SK-N-SH (cell line): ENCODE measurements around the gene BRSK1.

Source experiments
- EP300 ChIP-seq, 2 experiments: IDR thresholded peaks; 2 replicates each; pipeline versions ENCODE4 v1.4.0 to v1.6.1; 2012; ENCODE audit warnings: borderline replicate concordance in 1 of 2, low read depth in 1 of 2, low read length in 1 of 2
- MEF2A ChIP-seq: IDR thresholded peaks from 2 replicates; pipeline ENCODE4 v1.4.0; 2012; ENCODE audit warnings: low read depth, borderline replicate concordance
- POLR2AphosphoS5 ChIP-seq: IDR thresholded peaks from 2 replicates; pipeline ENCODE4 v1.6.1; 2012; ENCODE audit warnings: low read depth, low read length
- RAD21 ChIP-seq: IDR thresholded peaks from 2 replicates; pipeline ENCODE4 v1.6.1; 2012; ENCODE audit warnings: mild to moderate bottlenecking, low read length
- TAF1 ChIP-seq: IDR thresholded peaks from 2 replicates; pipeline ENCODE4 v1.6.1; 2012; ENCODE audit warnings: low read depth, mild to moderate bottlenecking, low read length, moderate library complexity, borderline replicate concordance
- YY1 ChIP-seq: IDR thresholded peaks from 2 replicates; pipeline ENCODE4 v1.4.0; 2012; ENCODE audit warnings: low read depth, mild to moderate bottlenecking
- TF ChIP-seq, protein P1 (sequence below): fragments of 200-600 bp; sonication (generic); IDR thresholded peaks from 2 replicates; pipeline ENCODE4 v1.6.1; 2017; ENCODE audit warnings: antibody characterized with exemption, mild to moderate bottlenecking, moderate library complexity

DNA sequence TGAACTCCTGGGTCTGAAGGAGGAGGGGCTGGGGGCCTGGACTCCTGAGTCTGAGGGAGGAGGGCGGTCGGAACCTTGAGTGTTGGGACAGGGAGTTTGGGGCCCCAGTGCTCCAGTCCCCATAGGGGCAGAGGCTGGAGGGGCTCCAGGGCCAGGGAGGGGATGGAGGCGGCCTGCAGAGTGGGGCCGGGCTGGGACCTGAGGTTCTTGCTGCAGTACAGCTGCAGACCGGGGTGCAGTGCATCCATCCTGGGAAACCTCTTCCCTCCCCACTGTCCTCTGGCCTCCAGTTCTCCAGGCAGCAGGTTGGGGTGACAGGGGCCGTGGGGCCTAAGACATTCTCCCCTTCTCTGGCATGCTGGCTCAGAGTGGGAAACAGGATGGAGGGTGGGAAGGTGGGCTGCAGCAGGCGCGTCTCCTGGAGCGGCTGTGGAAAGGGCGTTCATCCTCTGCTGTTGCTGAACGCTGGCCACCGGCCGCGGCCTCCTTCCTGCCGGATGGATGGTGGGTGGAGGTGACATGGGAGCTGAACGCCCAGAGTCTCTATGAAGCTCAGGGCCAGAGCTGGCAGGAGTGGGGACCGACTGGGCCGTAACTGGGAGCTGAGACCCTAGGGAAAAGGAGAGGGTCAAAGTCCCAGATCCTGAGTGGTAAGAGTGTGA is 1.6 kb downstream of the BRSK1 start:
- TF ChIP-seq YY1 (no peak), EP300 (IDR thresholded peaks at IDR 0.05; ENCODE audit: borderline replicate concordance in 1 of 2, low read depth in 1 of 2, low read length in 1 of 2) (no peak), POLR2AphosphoS5 (no peak), RAD21 (no peak), TAF1 (no peak), MEF2A (no peak)
- TF ChIP-seq, protein P1, sequence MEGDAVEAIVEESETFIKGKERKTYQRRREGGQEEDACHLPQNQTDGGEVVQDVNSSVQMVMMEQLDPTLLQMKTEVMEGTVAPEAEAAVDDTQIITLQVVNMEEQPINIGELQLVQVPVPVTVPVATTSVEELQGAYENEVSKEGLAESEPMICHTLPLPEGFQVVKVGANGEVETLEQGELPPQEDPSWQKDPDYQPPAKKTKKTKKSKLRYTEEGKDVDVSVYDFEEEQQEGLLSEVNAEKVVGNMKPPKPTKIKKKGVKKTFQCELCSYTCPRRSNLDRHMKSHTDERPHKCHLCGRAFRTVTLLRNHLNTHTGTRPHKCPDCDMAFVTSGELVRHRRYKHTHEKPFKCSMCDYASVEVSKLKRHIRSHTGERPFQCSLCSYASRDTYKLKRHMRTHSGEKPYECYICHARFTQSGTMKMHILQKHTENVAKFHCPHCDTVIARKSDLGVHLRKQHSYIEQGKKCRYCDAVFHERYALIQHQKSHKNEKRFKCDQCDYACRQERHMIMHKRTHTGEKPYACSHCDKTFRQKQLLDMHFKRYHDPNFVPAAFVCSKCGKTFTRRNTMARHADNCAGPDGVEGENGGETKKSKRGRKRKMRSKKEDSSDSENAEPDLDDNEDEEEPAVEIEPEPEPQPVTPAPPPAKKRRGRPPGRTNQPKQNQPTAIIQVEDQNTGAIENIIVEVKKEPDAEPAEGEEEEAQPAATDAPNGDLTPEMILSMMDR: no peak
